ENCODE measurements around the gene CACNA1H.

GRCh38 chr16:1159973-1160772 lies 7.3 kb downstream of the CACNA1H start:
- TF ChIP-seq CTCF (IDR thresholded peaks at IDR 0.05) (no peak), ZFX (IDR thresholded peaks at IDR 0.05; ENCODE audit: borderline replicate concordance) (no peak)
